ENCODE measurements around the gene SLC5A2.

Gene SLC5A2

GRCh38 chr16:31453255-31454204 is 29.4 kb upstream of the SLC5A2 start (continued):
- TF ChIP-seq GLI4 (tag by site-specific recombination; IDR thresholded peaks at IDR 0.05) (no peak), KLF9 (tag by site-specific recombination; IDR thresholded peaks at IDR 0.05; ENCODE audit: low read depth) (no peak; the same call in 1 of the 2 replicates), PRDM10 (tag by site-specific recombination; IDR thresholded peaks at IDR 0.05) (peak; percentile 72), YY2 (tag by site-specific recombination; IDR thresholded peaks at IDR 0.05) (no peak), ZNF416 (tag by site-specific recombination; IDR thresholded peaks at IDR 0.05) (no peak), ZNF223 (tag by site-specific recombination; IDR thresholded peaks at IDR 0.05) (no peak), ZNF335 (tag by site-specific recombination; conservative IDR thresholded peaks at IDR 0.05) (peak; percentile 70), TCF7L2 (IDR thresholded peaks at IDR 0.05; ENCODE audit: borderline replicate concordance, low read depth, low read length) (no peak), FEZF1 (tag by site-specific recombination; IDR thresholded peaks at IDR 0.05) (no peak), ZBTB20 (tag by site-specific recombination; IDR thresholded peaks at IDR 0.05) (peak; percentile 74), HOXC10 (CRISPR knock-in tag; IDR thresholded peaks at IDR 0.05) (no peak), ZNF626 (tag by site-specific recombination; IDR thresholded peaks at IDR 0.05) (no peak), ZNF670 (tag by site-specific recombination; IDR thresholded peaks at IDR 0.05; ENCODE audit: low read depth) (no peak), MEIS1 (CRISPR knock-in tag; IDR thresholded peaks at IDR 0.05; ENCODE audit: borderline replicate concordance) (no peak), ZBTB21 (tag by site-specific recombination; IDR thresholded peaks at IDR 0.05) (peak; percentile 89), SCRT1 (tag by site-specific recombination; IDR thresholded peaks at IDR 0.05; ENCODE audit: borderline replicate concordance) (no peak), GFI1B (tag by site-specific recombination; IDR thresholded peaks at IDR 0.05) (no peak), CTCF (tag by site-specific recombination; IDR thresholded peaks at IDR 0.05) (no peak), ZNF133 (tag by site-specific recombination; IDR thresholded peaks at IDR 0.05) (no peak), ZNF426 (tag by site-specific recombination; IDR thresholded peaks at IDR 0.05) (no peak), PRDM1 (tag by site-specific recombination; IDR thresholded peaks at IDR 0.05) (peak; percentile 98), ZNF830 (tag by site-specific recombination; IDR thresholded peaks at IDR 0.05; ENCODE audit: low read depth) (no peak), ZNF174 (tag by site-specific recombination; IDR thresholded peaks at IDR 0.05) (no peak), ZNF140 (tag by site-specific recombination; IDR thresholded peaks at IDR 0.05) (no peak), ZNF214 (tag by site-specific recombination; IDR thresholded peaks at IDR 0.05; ENCODE audit: borderline replicate concordance) (no peak), ZNF423 (tag by site-specific recombination; IDR thresholded peaks at IDR 0.05) (no peak), IKZF3 (tag by site-specific recombination; IDR thresholded peaks at IDR 0.05) (peak; percentile 56; the same call in 1 of the 2 replicates), SP2 (tag by site-specific recombination; IDR thresholded peaks at IDR 0.05) (0 out of 2 replicates have a peak, but pooled peaks have one; percentile 25), ZNF449 (tag by site-specific recombination; IDR thresholded peaks at IDR 0.05) (no peak), ZBTB26 (tag by site-specific recombination; optimal IDR thresholded peaks at IDR 0.05) (peak; percentile 11), ZNF585B (tag by site-specific recombination; IDR thresholded peaks at IDR 0.05) (no peak), ZNF266 (tag by site-specific recombination; IDR thresholded peaks at IDR 0.05; ENCODE audit: low read depth) (no peak)
